K562 (cell line): ENCODE results near the gene CNDP1. TPM values are rescaled to one million over a fixed set of nuclear protein-coding genes. Genes with fewer than 3 reads are reported as not detected.

Source experiments
- ATAC-seq: fragments of 200-7000 bp; cut with Tn5 transposase; 3 replicates; pipeline ENCODE4 v1.9.1; 2020; ENCODE audit warnings: moderate library complexity
- BruUV-seq: library from RNA; stranded (reverse); fragments of 400-500 nt; replicated peaks from 2 replicates; lab custom pipeline; 2021; lab: Mats Ljungman, UMichigan
- CTCF ChIA-PET: fragments of 300-600 bp; formaldehyde crosslinking; extraction: SDS; loops from one replicate; lab custom pipeline; 2021; ENCODE audit warnings: low intra/inter-chr PET ratio; lab: Yijun Ruan, JAX
- POLR2A ChIA-PET: fragments of 300-600, 350-650 bp; sonication (Branson Sonifier 250); formaldehyde crosslinking; extraction: SDS; loops from one replicate; lab custom pipeline; 2021; ENCODE audit warnings: antibody characterized with exemption, inconsistent platforms; lab: Yijun Ruan, JAX
- DNase-seq, 4 experiments: peaks; one replicate each; pipeline versions ENCODE4 v3.0.0 to v3.0.0-alpha.2; 2011 to 2018; ENCODE audit warnings: low spot score in 3 of 4, mixed read lengths in 3 of 4; ENCODE audit errors: extremely low read depth in 1 of 4
- FAIRE-seq: peaks from 2 replicates; lab custom pipeline; 2011; peaks lifted over from hg19 to GRCh38; lab: Jason Lieb, UNC
- H2AFZ ChIP-seq: 2 replicates; pipeline ENCODE4 v1.6.0; 2011; ENCODE audit warnings: low read depth, low read length, control low read depth, inconsistent platforms
- H3K27ac ChIP-seq: fragments of 200-600 bp; 3 replicates; pipeline ENCODE4 v1.8.0; 2011; ENCODE audit warnings: low read depth, mild to moderate bottlenecking, control low read depth, inconsistent platforms, low read length, moderate library complexity, mixed read lengths; ENCODE audit errors: extremely low read depth
- H3K27me3 ChIP-seq, 2 experiments: fragments of 300-600 bp in 1 of 2; 2 replicates in 1 of 2; 3 replicates in 1 of 2; pipeline versions ENCODE4 v1.6.0 to v1.8.0; 2011; ENCODE audit warnings: inconsistent platforms in 2 of 2, low read length in 2 of 2, mild to moderate bottlenecking in 1 of 2, mixed read lengths in 1 of 2, moderate library complexity in 1 of 2; ENCODE audit not compliant: control insufficient read depth in 2 of 2, insufficient read depth in 2 of 2
- H3K36me3 ChIP-seq: fragments of 300-600 bp; 3 replicates; pipeline ENCODE4 v1.8.0; 2011; ENCODE audit warnings: mild to moderate bottlenecking, low read length, inconsistent platforms; ENCODE audit not compliant: control insufficient read depth, insufficient read depth
- H3K4me1 ChIP-seq, 2 experiments: fragments of 200-600 bp in 1 of 2; replicated peaks in 1 of 2; 2 replicates in 1 of 2; 3 replicates in 1 of 2; pipeline versions ENCODE4 v1.5.1 to v1.8.0; 2011; ENCODE audit warnings: inconsistent platforms in 2 of 2, low read length in 2 of 2, mild to moderate bottlenecking in 1 of 2, mixed read lengths in 1 of 2, moderate library complexity in 1 of 2; ENCODE audit not compliant: control insufficient read depth in 2 of 2, insufficient read depth in 2 of 2
- H3K4me2 ChIP-seq: 2 replicates; pipeline ENCODE4 v1.6.1; 2011; ENCODE audit warnings: low read length, control low read depth, inconsistent platforms, mixed read lengths; ENCODE audit not compliant: insufficient read depth
- H3K4me3 ChIP-seq: fragments of 200-600 bp; sonication (generic), shearing (Covaris generic); 2 replicates; pipeline ENCODE4 v1.5.1; 2016; ENCODE audit warnings: control low read depth, inconsistent platforms
- H3K79me2 ChIP-seq: fragments of 200-600 bp; 3 replicates; pipeline ENCODE4 v1.8.0; 2011; ENCODE audit warnings: low read length, inconsistent platforms; ENCODE audit not compliant: control insufficient read depth, insufficient read depth
- H3K9ac ChIP-seq, 2 experiments: 2 replicates each; pipeline versions ENCODE4 v1.6.0 to v1.6.1; 2011; ENCODE audit warnings: low read depth in 2 of 2, low read length in 2 of 2, control low read depth in 1 of 2, inconsistent platforms in 1 of 2, mild to moderate bottlenecking in 1 of 2, mixed read lengths in 1 of 2; ENCODE audit not compliant: insufficient read depth in 1 of 2
- H3K9me1 ChIP-seq: one replicate; pipeline ENCODE4 v1.6.0; 2011; ENCODE audit warnings: inconsistent platforms, mild to moderate bottlenecking, low read length, moderate library complexity; ENCODE audit not compliant: control insufficient read depth, insufficient read depth
- H3K9me3 ChIP-seq: replicated peaks from 2 replicates; pipeline ENCODE4 v1.5.1; 2011; ENCODE audit warnings: low read depth, low read length, inconsistent platforms; ENCODE audit not compliant: control insufficient read depth, insufficient read depth
- H4K20me1 ChIP-seq: replicated peaks from 2 replicates; pipeline ENCODE4 v1.6.1; 2011; ENCODE audit warnings: low read length, inconsistent platforms, mixed read lengths; ENCODE audit not compliant: control insufficient read depth, insufficient read depth
- DACH1 ChIP-seq: fragments of 450-650 bp; IDR thresholded peaks from 2 replicates; pipeline ENCODE4 v1.6.1; 2018; ENCODE audit not compliant: partially characterized antibody
- ESRRA ChIP-seq: fragments of 450-650 bp; IDR thresholded peaks from 2 replicates; pipeline ENCODE4 v1.6.1; 2014; ENCODE audit warnings: low read depth, mild to moderate bottlenecking, moderate library complexity, borderline replicate concordance
- FOXJ2 ChIP-seq: fragments of 200-800 bp; sonication (Bioruptor generic); IDR thresholded peaks from 2 replicates; pipeline ENCODE4 v1.6.1; 2016; ENCODE audit warnings: missing genetic modification characterization, missing compliant biosample characterization
- FUS ChIP-seq: fragments of 200-400 bp; formaldehyde crosslinking; optimal IDR thresholded peaks from 2 replicates; pipeline ENCODE3; 2017; ENCODE audit warnings: low read depth, low read length
- PHF21A ChIP-seq: fragments of 450-650 bp; IDR thresholded peaks from 2 replicates; pipeline ENCODE4 v1.6.1; 2017; ENCODE audit warnings: low read depth, borderline replicate concordance
- SMAD3 ChIP-seq: fragments of 450-650 bp; formaldehyde crosslinking; conservative IDR thresholded peaks from 2 replicates; pipeline ENCODE4 v1.4.0; 2020; ENCODE audit warnings: mild to moderate bottlenecking
- TCFL5 ChIP-seq: fragments of 250-450 bp; sonication (Bioruptor Pico); conservative IDR thresholded peaks from 2 replicates; pipeline ENCODE4 v1.6.1; 2021; ENCODE audit warnings: mild to moderate bottlenecking, moderate library complexity, matching md5 sums
- ZBTB7A ChIP-seq: IDR thresholded peaks from 2 replicates; pipeline ENCODE4 v1.6.1; 2011; ENCODE audit warnings: low read depth, mild to moderate bottlenecking, low read length, moderate library complexity, borderline replicate concordance; ENCODE audit not compliant: control insufficient read depth
- ZNF12 ChIP-seq: sonication (generic); formaldehyde crosslinking; IDR thresholded peaks from 2 replicates; pipeline ENCODE4 v1.4.0; 2020; ENCODE audit warnings: mild to moderate bottlenecking, missing genetic modification reagents
- ZNF175 ChIP-seq: fragments of 200-800 bp; sonication (Bioruptor generic); IDR thresholded peaks from 2 replicates; pipeline ENCODE4 v1.6.1; 2016; ENCODE audit warnings: low read depth, mild to moderate bottlenecking, missing genetic modification characterization, missing compliant biosample characterization
- WGBS: fragments of 100-300 bp; shearing (Covaris generic); methylation state at CpG from one replicate; pipeline ENCODE4 v1.1.6; 2016; ENCODE audit warnings: low coverage, mixed read lengths; ENCODE audit not compliant: insufficient coverage; ENCODE audit errors: missing lambda C conversion rate; 5-methylcytosine and 5-hydroxymethylcytosine counted together
- in situ Hi-C: fragments of 300-500 bp; cut with MboI; formaldehyde crosslinking; loops from 4 replicates; pipeline ENCODE4 v1.15.0; 2018; ENCODE audit warnings: inconsistent platforms, mixed read lengths
- intact Hi-C: fragments of 100-400 bp; cut with micrococcal nuclease; formaldehyde crosslinking; loops from 2 replicates; pipeline ENCODE4 v1.14.2; 2022
- polyA plus RNA-seq, 8 experiments: library from polyadenylated mRNA; depleted of rRNA in 4 of 8; stranded (reverse) in 5 of 8; unstranded in 3 of 8; fragments of >200 nt; fragmentation: Nextera tagmentation in 2 of 8; fragmentation: Illumina TruSeq in 1 of 8; extraction: Ambion mirVana in 2 of 8; extraction: Trizol in 1 of 8; gene quantifications; 2 replicates each; pipeline versions ENCODE4 v1.2.1 to v1.2.3, GENCODE V29; 2011 to 2014; ENCODE audit warnings: inconsistent platforms in 1 of 8, missing spikeins in 1 of 8
- total RNA-seq, 7 experiments: library from RNA; depleted of rRNA in 6 of 7; stranded (reverse); fragments of >200 nt in 6 of 7; fragmentation: Illumina TruSeq in 2 of 7; extraction: Trizol in 2 of 7; gene quantifications; 2 replicates each; pipeline versions ENCODE4 v1.2.1 to v1.2.3, GENCODE V29; 2011 to 2021; ENCODE audit warnings: low replicate concordance in 1 of 7
- TF ChIP-seq, protein P1 (sequence below): fragments of 250-450 bp; sonication (Bioruptor Pico); IDR thresholded peaks from 2 replicates; pipeline ENCODE4 v1.8.0; 2021; ENCODE audit warnings: borderline replicate concordance, mild to moderate bottlenecking, moderate library complexity; ENCODE audit not compliant: poor library complexity, severe bottlenecking
- TF ChIP-seq, protein P2 (sequence below): fragments of 250-450 bp; sonication (Bioruptor Pico); IDR thresholded peaks from 2 replicates; pipeline ENCODE4 v1.5.0; 2021
- TF ChIP-seq, protein P3 (sequence below): IDR thresholded peaks from 2 replicates; pipeline ENCODE4 v1.6.1; 2011; ENCODE audit not compliant: insufficient read length; ENCODE audit errors: extremely low read depth

The CNDP1 gene
- total and polyA plus RNA-seq, 9 of the 15 experiments (the other 6 are each of a cell fraction or from before 2014, with no cell fraction given) = not detected

DNA sequence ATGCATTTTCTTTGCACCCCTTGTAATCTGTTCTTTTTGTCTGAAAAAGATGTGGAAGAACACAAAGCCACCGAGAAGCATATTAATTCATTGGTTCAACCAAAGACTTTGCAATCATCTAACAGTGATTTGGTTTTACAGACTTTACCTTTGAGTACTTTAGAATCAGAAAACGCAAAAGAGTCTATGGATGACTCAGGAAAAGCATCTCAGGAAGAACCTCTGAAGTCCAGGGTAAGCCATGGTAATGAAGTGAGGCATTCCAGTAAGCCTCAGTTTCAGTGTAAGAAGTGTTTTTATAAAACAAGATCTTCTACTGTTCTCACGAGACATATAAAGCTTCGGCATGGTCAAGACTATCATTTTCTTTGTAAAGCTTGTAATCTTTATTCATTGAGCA lies 98.6 kb downstream of the CNDP1 start:
- H3K4me3 ChIP-seq = no peak overlapping the region
- in situ Hi-C loops = no loop called here
- H3K4me2 ChIP-seq = no peak overlapping the region
- H3K9ac ChIP-seq = no peak overlapping the region
- POLR2A ChIA-PET = no interaction called here
- no peaks in the 10 kb centered on the region for H3K9me1 ChIP-seq
- intact Hi-C loops = no loop called here
- H3K79me2 ChIP-seq = 0 out of 3 replicates have a peak, but pooled peaks cover 4% of the 10 kb centered on the region
- ATAC-seq (no peak), DNase-seq (no peak), FAIRE-seq (no peak)
- CTCF ChIA-PET = no interaction called here
- TF ChIP-seq, protein P1, sequence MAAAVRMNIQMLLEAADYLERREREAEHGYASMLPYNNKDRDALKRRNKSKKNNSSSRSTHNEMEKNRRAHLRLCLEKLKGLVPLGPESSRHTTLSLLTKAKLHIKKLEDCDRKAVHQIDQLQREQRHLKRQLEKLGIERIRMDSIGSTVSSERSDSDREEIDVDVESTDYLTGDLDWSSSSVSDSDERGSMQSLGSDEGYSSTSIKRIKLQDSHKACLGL (CRISPR knock-in tag) = no peak
- TF ChIP-seq ZBTB7A = no peak
- TF ChIP-seq DACH1 = no peak
- TF ChIP-seq PHF21A = no peak
- TF ChIP-seq FUS = no peak
- TF ChIP-seq FOXJ2 = no peak
- no peak for TF ChIP-seq TCFL5 (CRISPR knock-in tag)
- TF ChIP-seq, protein P2, sequence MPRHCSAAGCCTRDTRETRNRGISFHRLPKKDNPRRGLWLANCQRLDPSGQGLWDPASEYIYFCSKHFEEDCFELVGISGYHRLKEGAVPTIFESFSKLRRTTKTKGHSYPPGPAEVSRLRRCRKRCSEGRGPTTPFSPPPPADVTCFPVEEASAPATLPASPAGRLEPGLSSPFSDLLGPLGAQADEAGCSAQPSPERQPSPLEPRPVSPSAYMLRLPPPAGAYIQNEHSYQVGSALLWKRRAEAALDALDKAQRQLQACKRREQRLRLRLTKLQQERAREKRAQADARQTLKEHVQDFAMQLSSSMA (CRISPR knock-in tag) = no peak
- TF ChIP-seq ESRRA = no peak
- TF ChIP-seq, protein P3, sequence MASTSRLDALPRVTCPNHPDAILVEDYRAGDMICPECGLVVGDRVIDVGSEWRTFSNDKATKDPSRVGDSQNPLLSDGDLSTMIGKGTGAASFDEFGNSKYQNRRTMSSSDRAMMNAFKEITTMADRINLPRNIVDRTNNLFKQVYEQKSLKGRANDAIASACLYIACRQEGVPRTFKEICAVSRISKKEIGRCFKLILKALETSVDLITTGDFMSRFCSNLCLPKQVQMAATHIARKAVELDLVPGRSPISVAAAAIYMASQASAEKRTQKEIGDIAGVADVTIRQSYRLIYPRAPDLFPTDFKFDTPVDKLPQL = no peak
- no peak for TF ChIP-seq ZNF12 (CRISPR knock-in tag)
- no peak for TF ChIP-seq ZNF175
- TF ChIP-seq SMAD3 = no peak
- peaks cover 10% of the 10 kb centered on the region; the same call in 1 of the 3 replicates for H3K36me3 ChIP-seq
- H2AFZ ChIP-seq = no peak overlapping the region
- 78% methylated on average over 4 of the region's 4 CpGs for WGBS
- no peaks in the 10 kb centered on the region for H4K20me1 ChIP-seq
- no peak overlapping the region for H3K27ac ChIP-seq
- H3K4me1 ChIP-seq = no peaks in the 10 kb centered on the region
- BruUV-seq = no TSS peak
- no peaks in the 10 kb centered on the region for H3K27me3 ChIP-seq
- H3K9me3 ChIP-seq = no peaks in the 10 kb centered on the region
